ENCODE measurements around the gene KAZN. TPM values are rescaled to one million over a fixed set of nuclear protein-coding genes. Genes with fewer than 3 reads are reported as not detected.
"Not testable (repeated sequence)": the region's sequence is repeated elsewhere in the genome, so short reads cannot be mapped to it uniquely, and the experiment has no call there.

The KAZN gene
- total RNA-seq, 1 donor from 2014 or later = 3.7 TPM

DNA sequence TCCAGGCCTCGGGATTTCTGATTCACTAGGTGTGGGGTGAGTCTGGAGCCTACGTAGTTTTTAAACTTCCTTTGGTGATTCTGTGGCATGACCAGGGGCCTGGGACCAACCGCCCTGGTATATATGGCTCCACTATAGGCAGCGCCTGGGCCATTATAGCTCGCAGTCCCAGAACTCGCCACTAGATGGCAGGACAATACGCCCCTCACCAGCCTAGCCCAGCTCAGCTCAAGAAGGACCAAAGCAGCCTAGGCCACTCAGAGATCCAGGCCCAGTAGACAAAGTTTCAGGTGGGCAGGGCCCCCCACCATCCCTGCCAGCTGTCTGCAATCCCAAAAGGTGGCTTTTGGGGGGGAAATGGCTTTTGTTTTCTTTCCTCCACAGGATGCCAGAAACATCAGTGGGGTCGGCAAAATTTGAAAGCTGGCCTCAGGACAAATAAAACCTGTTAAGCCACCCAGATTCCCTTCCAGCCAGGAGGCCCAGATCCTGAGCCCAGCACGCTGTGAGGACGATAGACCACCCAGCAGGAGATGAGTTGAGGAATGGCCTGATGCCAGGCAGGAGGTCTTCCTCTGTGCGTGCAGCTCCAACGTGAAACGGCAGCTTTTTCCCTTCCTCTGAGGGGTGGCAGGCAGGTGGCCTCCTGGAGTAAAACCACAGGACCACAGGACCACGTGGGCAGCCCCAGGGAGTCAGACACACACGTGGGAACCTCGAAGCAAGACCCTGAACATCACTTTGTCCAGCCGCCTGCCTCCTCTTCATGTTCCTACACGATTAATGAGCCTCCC, 530.2 kb downstream of the KAZN start:
- Histone ChIP-seq H3K27ac (ENCODE audit: low read depth, low read length) (no peak overlapping the region), H3K9me3 (ENCODE audit: control insufficient read depth in 3 of 3, low read length in 3 of 3) (peaks cover 0 to 3% (median 0%) of the 10 kb centered on the region in 3 donors), H3K36me3 (ENCODE audit: control insufficient read depth in 3 of 3, insufficient read depth in 3 of 3, low read length in 3 of 3) (no peaks in the 10 kb centered on the region), H3K9ac (ENCODE audit: low read depth in 1 of 3, low read length in 3 of 3) (no peak overlapping the region), H3K4me3 (ENCODE audit: low read length in 3 of 3) (no peak overlapping the region), H3K27me3 (ENCODE audit: control insufficient read depth in 3 of 3, insufficient read depth in 3 of 3, low read length in 3 of 3) (peaks cover 0 to under 1% (median under 1%) of the 10 kb centered on the region in 3 donors), H3K4me1 (ENCODE audit: control insufficient read depth in 3 of 3, insufficient read depth in 3 of 3, low read length in 3 of 3) (no peaks in the 10 kb centered on the region)

DNA sequence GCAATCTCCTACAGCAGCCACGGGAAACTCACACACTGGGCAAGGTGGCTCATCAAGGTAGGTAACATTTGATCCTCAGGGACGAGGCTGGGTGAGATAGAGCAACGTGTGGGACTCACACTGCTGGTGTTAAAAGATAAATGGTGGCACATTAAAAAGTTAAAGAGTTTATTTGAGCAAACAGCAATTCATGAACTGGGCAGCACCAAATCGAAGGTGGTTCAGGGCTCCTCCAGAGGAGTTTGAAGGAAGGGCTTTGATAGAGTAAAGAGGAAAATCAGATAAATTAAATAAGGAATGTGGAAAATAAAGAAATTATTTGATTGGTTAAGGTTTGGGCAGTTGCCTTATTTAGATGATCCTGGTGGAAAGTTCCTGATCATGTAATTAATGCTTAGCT, 531.5 kb downstream of the KAZN start:
- Histone ChIP-seq H3K27ac (ENCODE audit: low read depth, low read length) (no peak overlapping the region), H3K36me3 (ENCODE audit: control insufficient read depth in 3 of 3, insufficient read depth in 3 of 3, low read length in 3 of 3) (no peaks in the 10 kb centered on the region), H3K4me1 (ENCODE audit: control insufficient read depth in 3 of 3, insufficient read depth in 3 of 3, low read length in 3 of 3) (no peaks in the 10 kb centered on the region), H3K4me3 (ENCODE audit: low read length in 3 of 3) (no peak overlapping the region), H3K9ac (ENCODE audit: low read depth in 1 of 3, low read length in 3 of 3) (no peak overlapping the region), H3K27me3 (ENCODE audit: control insufficient read depth in 3 of 3, insufficient read depth in 3 of 3, low read length in 3 of 3) (peaks cover 0 to 6% (median 4%) of the 10 kb centered on the region in 3 donors), H3K9me3 (ENCODE audit: control insufficient read depth in 3 of 3, low read length in 3 of 3) (peaks cover 0 to 3% (median 0%) of the 10 kb centered on the region in 3 donors)

DNA sequence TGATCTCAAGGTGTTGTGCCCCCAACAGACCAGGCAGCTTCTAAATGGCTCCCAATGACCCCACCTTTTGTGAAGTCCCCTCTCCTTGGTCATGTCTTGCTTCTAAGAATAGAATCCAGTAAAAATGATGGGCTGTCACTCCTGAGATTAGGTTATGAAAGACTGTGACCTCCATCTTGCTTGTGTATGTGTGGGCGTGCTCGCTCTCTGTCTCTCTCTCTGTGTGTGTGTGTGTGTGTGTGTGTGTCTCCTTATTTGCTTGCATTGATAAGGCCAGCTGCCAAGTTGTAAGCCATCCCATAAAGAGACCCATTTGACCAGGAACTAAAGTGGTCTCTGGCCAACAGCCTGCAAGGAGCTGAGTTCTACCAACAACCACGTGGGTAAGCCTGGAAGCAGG, 532.1 kb downstream of the KAZN start:
- Histone ChIP-seq H3K4me1 (ENCODE audit: control insufficient read depth in 3 of 3, insufficient read depth in 3 of 3, low read length in 3 of 3) (no peaks in the 10 kb centered on the region), H3K27ac (ENCODE audit: low read depth, low read length) (no peak overlapping the region), H3K36me3 (ENCODE audit: control insufficient read depth in 3 of 3, insufficient read depth in 3 of 3, low read length in 3 of 3) (no peaks in the 10 kb centered on the region), H3K9ac (ENCODE audit: low read depth in 1 of 3, low read length in 3 of 3) (no peak overlapping the region), H3K27me3 (ENCODE audit: control insufficient read depth in 3 of 3, insufficient read depth in 3 of 3, low read length in 3 of 3) (peaks cover 0 to 6% (median 4%) of the 10 kb centered on the region in 3 donors), H3K9me3 (ENCODE audit: control insufficient read depth in 3 of 3, low read length in 3 of 3) (peaks cover 0 to 3% (median 0%) of the 10 kb centered on the region in 3 donors), H3K4me3 (ENCODE audit: low read length in 3 of 3) (no peak overlapping the region)

DNA sequence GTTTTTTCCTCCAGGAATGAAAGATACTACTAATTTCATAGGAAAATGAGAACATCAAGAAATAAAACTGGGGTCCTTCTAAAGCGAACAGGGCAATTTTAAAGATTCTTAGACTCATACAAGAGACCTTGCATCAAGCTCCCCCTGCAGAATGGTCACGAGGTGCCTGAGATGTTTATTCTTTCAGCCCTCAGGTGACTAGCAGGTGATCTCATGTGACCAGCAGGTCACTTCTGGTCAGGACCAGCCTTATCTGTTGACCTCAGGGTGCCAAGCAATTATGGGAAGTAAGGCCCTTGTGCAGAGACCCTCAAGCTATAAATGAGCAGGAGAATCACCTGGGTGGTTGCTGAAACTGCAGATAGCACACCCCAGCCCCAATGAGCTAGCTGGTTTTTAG, 534.5 kb downstream of the KAZN start:
- Histone ChIP-seq H3K9ac (ENCODE audit: low read depth in 1 of 3, low read length in 3 of 3) (no peak overlapping the region), H3K36me3 (ENCODE audit: control insufficient read depth in 3 of 3, insufficient read depth in 3 of 3, low read length in 3 of 3) (no peaks in the 10 kb centered on the region), H3K9me3 (ENCODE audit: control insufficient read depth in 3 of 3, low read length in 3 of 3) (peaks cover 0 to 3% (median 0%) of the 10 kb centered on the region in 3 donors), H3K27ac (ENCODE audit: low read depth, low read length) (no peak overlapping the region), H3K4me3 (ENCODE audit: low read length in 3 of 3) (no peak overlapping the region), H3K4me1 (ENCODE audit: control insufficient read depth in 3 of 3, insufficient read depth in 3 of 3, low read length in 3 of 3) (no peaks in the 10 kb centered on the region), H3K27me3 (ENCODE audit: control insufficient read depth in 3 of 3, insufficient read depth in 3 of 3, low read length in 3 of 3) (peaks cover 0 to 11% (median 4%) of the 10 kb centered on the region in 3 donors)

DNA sequence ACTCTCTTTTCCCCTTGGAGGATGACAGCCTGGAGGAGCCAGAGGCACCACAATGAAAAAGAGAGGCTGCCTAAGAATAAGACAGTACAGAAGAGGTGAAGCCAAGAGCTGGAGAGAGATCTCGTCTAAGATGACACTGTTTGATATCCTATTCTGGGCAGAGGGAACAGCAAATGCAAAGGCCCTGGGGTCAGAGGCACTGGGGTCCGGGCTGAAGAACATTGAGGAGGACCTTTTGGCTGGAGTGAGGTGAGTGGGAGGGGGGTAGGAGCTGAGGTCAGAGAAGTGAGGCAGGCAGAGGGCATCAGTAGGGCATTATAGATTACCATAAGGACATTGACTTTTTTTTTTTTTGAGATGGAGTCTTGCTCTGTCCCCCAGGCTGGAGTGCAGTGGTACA, 535.8 kb downstream of the KAZN start:
- peaks cover 0 to 3% (median 0%) of the 10 kb centered on the region in 3 donors for H3K9me3 ChIP-seq (ENCODE audit: control insufficient read depth in 3 of 3, low read length in 3 of 3)
- H3K27ac ChIP-seq (ENCODE audit: low read depth, low read length) = no peak overlapping the region
- H3K36me3 ChIP-seq (ENCODE audit: control insufficient read depth in 3 of 3, insufficient read depth in 3 of 3, low read length in 3 of 3) = no peaks in the 10 kb centered on the region
- H3K27me3 ChIP-seq (ENCODE audit: control insufficient read depth in 3 of 3, insufficient read depth in 3 of 3, low read length in 3 of 3) = peaks cover 0 to 11% (median 7%) of the 10 kb centered on the region in 3 donors
- H3K4me1 ChIP-seq (ENCODE audit: control insufficient read depth in 3 of 3, insufficient read depth in 3 of 3, low read length in 3 of 3) = no peaks in the 10 kb centered on the region
- no peak overlapping the region for H3K9ac ChIP-seq (ENCODE audit: low read depth in 1 of 3, low read length in 3 of 3)
- no peak overlapping the region for H3K4me3 ChIP-seq (ENCODE audit: low read length in 3 of 3)

DNA sequence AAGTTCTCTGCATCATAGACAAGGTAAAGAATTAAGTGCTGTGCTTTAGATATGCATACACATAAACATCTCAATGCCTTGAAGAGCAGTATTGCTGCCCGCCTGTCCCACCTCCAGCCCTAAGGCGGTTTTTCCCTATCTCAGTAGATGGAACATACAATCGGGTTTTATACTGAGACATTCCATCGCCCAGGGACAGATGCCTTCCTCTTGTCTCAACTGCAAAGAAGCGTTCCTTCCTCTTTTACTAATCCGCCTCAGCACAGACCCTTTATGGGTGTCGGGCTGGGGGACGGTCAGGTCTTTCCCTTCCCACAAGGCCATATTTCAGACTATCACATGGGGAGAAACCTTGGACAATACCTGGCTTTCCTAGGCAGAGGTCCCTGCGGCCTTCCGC, 537.1 kb downstream of the KAZN start:
- H3K27me3 ChIP-seq (ENCODE audit: control insufficient read depth in 3 of 3, insufficient read depth in 3 of 3, low read length in 3 of 3) = peaks cover 7 to 16% (median 11%) of the 10 kb centered on the region in 3 donors
- H3K9ac ChIP-seq (ENCODE audit: low read depth in 1 of 3, low read length in 3 of 3); H3K9me3 ChIP-seq (ENCODE audit: control insufficient read depth in 3 of 3, low read length in 3 of 3); H3K4me3 ChIP-seq (ENCODE audit: low read length in 3 of 3); H3K4me1 ChIP-seq (ENCODE audit: control insufficient read depth in 3 of 3, insufficient read depth in 3 of 3, low read length in 3 of 3); H3K27ac ChIP-seq (ENCODE audit: low read depth, low read length); H3K36me3 ChIP-seq (ENCODE audit: control insufficient read depth in 3 of 3, insufficient read depth in 3 of 3, low read length in 3 of 3): not testable (repeated sequence)

DNA sequence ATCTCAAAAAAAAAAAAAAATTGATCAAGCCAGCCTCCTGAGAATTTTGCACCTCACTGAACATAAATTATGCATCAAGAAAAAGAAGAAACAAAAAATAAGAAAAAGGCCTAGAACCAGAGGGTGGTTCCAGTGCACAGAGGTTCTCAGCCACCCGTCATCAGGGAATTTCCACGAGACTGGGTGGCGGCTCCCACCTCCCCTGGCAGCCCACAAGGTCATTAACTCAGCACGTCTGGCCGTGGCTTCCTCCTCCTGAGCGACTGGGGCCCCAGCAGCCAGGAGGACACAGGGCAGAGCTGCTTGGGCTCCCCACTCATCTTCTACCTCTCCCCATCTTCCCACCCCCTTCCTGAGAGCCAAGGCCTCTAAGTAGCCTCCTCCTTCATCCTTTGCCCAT, 539.3 kb downstream of the KAZN start:
- Histone ChIP-seq H3K9me3 (ENCODE audit: control insufficient read depth in 3 of 3, low read length in 3 of 3) (no peaks in the 10 kb centered on the region), H3K27ac (ENCODE audit: low read depth, low read length) (no peak overlapping the region), H3K36me3 (ENCODE audit: control insufficient read depth in 3 of 3, insufficient read depth in 3 of 3, low read length in 3 of 3) (no peaks in the 10 kb centered on the region), H3K4me1 (ENCODE audit: control insufficient read depth in 3 of 3, insufficient read depth in 3 of 3, low read length in 3 of 3) (no peaks in the 10 kb centered on the region), H3K9ac (ENCODE audit: low read depth in 1 of 3, low read length in 3 of 3) (no peak overlapping the region), H3K4me3 (ENCODE audit: low read length in 3 of 3) (no peak overlapping the region), H3K27me3 (ENCODE audit: control insufficient read depth in 3 of 3, insufficient read depth in 3 of 3, low read length in 3 of 3) (peaks cover 7 to 16% (median 11%) of the 10 kb centered on the region in 3 donors)

DNA sequence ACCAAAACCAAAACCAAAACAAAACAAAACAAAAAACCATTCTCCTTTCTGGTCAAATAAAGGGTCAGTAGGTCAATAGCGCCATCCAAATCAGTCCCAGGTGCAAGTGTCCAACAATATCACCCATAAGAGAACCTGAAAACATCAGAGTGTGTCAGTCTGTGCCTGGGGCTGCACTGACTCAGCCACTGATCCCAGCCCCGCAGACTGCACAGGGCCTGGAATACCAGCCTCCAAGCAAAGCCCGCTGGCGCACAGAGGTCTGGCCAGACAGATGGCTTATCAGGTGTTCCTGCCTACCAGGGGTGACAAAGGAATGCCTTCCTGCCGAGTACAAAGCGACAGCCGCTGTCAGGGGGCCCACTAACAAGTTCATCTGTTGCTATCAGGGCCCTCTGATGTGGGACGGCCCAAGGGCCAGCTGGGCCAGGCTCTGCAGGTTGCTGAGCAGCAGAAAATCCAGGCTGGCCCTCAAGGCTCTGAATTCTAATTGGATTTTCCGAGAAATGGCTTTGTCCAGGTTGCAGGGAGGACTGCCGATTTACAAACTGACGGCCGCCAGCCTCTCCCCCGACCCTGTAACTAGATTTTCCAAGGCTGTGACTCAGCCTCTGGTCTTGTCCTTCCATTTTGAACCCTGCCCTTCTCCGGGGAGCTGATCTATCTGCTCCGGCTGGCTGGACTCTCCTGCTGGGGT, 541.3 kb downstream of the KAZN start:
- no peak overlapping the region for H3K4me3 ChIP-seq (ENCODE audit: low read length in 3 of 3)
- no peak overlapping the region for H3K9ac ChIP-seq (ENCODE audit: low read depth in 1 of 3, low read length in 3 of 3)
- H3K27ac ChIP-seq (ENCODE audit: low read depth, low read length) = no peak overlapping the region

DNA sequence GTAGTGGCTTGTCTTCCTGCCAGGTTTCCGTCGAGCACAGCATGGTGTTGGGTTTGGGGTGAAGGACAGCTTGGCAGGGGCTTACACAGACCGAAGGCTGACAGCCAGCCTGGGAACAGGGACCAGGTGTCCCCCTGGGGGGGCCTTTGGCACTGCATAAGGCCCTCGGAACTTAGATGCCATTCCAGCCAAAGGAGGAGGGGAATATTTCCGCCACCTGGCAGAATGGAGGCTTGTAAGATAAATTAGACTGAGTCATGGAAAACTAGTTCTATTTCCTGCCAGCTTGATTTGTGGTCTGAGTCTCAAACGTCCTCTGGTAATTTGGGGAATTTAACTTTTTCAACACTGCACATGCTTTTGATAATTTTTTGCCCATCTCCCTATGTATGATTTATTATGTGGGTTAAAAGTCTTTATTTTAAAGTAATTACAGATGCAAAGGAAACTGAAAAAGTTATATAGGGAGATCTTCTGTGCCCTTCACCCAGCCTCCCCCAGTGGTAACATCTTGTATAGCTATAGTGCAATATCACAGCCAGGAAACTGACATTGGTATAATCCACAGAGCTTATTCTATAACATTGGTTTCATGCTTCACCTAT, 543.6 kb downstream of the KAZN start:
- Histone ChIP-seq H3K4me3 (ENCODE audit: low read length in 3 of 3) (no peak overlapping the region), H3K9ac (ENCODE audit: low read depth in 1 of 3, low read length in 3 of 3) (no peak overlapping the region), H3K27me3 (ENCODE audit: control insufficient read depth in 3 of 3, insufficient read depth in 3 of 3, low read length in 3 of 3) (peaks cover 3 to 12% (median 7%) of the 10 kb centered on the region in 3 donors), H3K9me3 (ENCODE audit: control insufficient read depth in 3 of 3, low read length in 3 of 3) (no peaks in the 10 kb centered on the region), H3K4me1 (ENCODE audit: control insufficient read depth in 3 of 3, insufficient read depth in 3 of 3, low read length in 3 of 3) (no peaks in the 10 kb centered on the region), H3K36me3 (ENCODE audit: control insufficient read depth in 3 of 3, insufficient read depth in 3 of 3, low read length in 3 of 3) (no peaks in the 10 kb centered on the region), H3K27ac (ENCODE audit: low read depth, low read length) (no peak overlapping the region)

More for the DNA sequence above, 541.3 kb downstream of the KAZN start:
- no peaks in the 10 kb centered on the region for H3K4me1 ChIP-seq (ENCODE audit: control insufficient read depth in 3 of 3, insufficient read depth in 3 of 3, low read length in 3 of 3)
- no peaks in the 10 kb centered on the region for H3K9me3 ChIP-seq (ENCODE audit: control insufficient read depth in 3 of 3, low read length in 3 of 3)
- no peaks in the 10 kb centered on the region for H3K36me3 ChIP-seq (ENCODE audit: control insufficient read depth in 3 of 3, insufficient read depth in 3 of 3, low read length in 3 of 3)
- H3K27me3 ChIP-seq (ENCODE audit: control insufficient read depth in 3 of 3, insufficient read depth in 3 of 3, low read length in 3 of 3) = peaks cover 4 to 12% (median 7%) of the 10 kb centered on the region in 3 donors

DNA sequence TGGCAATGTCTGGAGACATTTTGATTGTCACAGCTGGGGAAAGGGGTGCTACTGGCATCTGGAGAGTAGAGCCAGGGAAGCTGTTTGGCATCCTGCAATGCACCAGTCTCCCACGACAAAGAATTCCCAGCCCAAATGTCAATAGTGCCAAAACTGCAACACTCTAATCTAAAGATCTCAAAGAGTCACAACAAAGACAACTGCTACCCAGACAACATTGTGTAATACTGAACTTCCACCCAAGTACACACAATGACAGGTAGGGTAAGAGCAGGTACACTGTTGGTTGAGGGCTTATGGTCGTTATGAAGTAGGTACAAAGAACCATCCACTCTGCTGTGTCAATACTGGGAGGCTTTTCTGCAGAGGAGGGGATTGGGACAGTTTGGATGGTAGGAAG, 546.8 kb downstream of the KAZN start:
- Histone ChIP-seq H3K9ac (ENCODE audit: low read depth in 1 of 3, low read length in 3 of 3) (no peak overlapping the region), H3K9me3 (ENCODE audit: control insufficient read depth in 3 of 3, low read length in 3 of 3) (no peaks in the 10 kb centered on the region), H3K4me3 (ENCODE audit: low read length in 3 of 3) (no peak overlapping the region), H3K27me3 (ENCODE audit: control insufficient read depth in 3 of 3, insufficient read depth in 3 of 3, low read length in 3 of 3) (peaks cover 0 to 8% (median 2%) of the 10 kb centered on the region in 3 donors), H3K36me3 (ENCODE audit: control insufficient read depth in 3 of 3, insufficient read depth in 3 of 3, low read length in 3 of 3) (no peaks in the 10 kb centered on the region), H3K4me1 (ENCODE audit: control insufficient read depth in 3 of 3, insufficient read depth in 3 of 3, low read length in 3 of 3) (no peaks in the 10 kb centered on the region), H3K27ac (ENCODE audit: low read depth, low read length) (no peak overlapping the region)
